Thoracic aorta (tissue), 2 donors: ENCODE results near the gene SH3TC1. TPM values are rescaled to one million over a fixed set of nuclear protein-coding genes. Genes with fewer than 3 reads are reported as not detected.

Experiments
- ATAC-seq: fragments of 150-250 bp; one replicate; pipeline ENCODE4 v1.8.0; 2017; ENCODE audit warnings: low read depth; ENCODE audit not compliant: insufficient number of reproducible peaks, low FRiP score
- DNase-seq: peaks from one replicate; pipeline ENCODE4 v3.0.0-alpha.2; 2020; ENCODE audit warnings: low spot score
- H3K27ac ChIP-seq, 2 donors: fragments of 200-600 bp; sonication (generic); 1 replicate in 1 of 2; 2 replicates in 1 of 2; pipeline ENCODE4 v1.5.1; 2016; ENCODE audit warnings: mild to moderate bottlenecking in 2 of 2, moderate library complexity in 2 of 2
- H3K27me3 ChIP-seq: fragments of 200-600 bp; sonication (generic); replicated peaks from 2 replicates; pipeline ENCODE4 v1.6.0; 2016; ENCODE audit warnings: mild to moderate bottlenecking; ENCODE audit not compliant: insufficient read depth
- H3K36me3 ChIP-seq: fragments of 200-600 bp; sonication (generic); one replicate; pipeline ENCODE4 v1.5.1; 2016
- H3K4me1 ChIP-seq, 2 donors: fragments of 200-600 bp; sonication (generic); 1 replicate in 1 of 2; 2 replicates in 1 of 2; pipeline versions ENCODE4 v1.5.1 to v1.6.0; 2016; ENCODE audit warnings: low read depth in 2 of 2, mild to moderate bottlenecking in 1 of 2; ENCODE audit not compliant: control insufficient read depth in 1 of 2
- H3K4me3 ChIP-seq: fragments of 200-600 bp; sonication (generic); 2 replicates; pipeline ENCODE4 v1.5.1; 2016; ENCODE audit warnings: mild to moderate bottlenecking
- H3K9me3 ChIP-seq: fragments of 200-600 bp; sonication (generic); 2 replicates; pipeline ENCODE4 v1.5.1; 2016
- CTCF ChIP-seq: fragments of 200-600 bp; sonication (generic); IDR thresholded peaks from one replicate; pipeline ENCODE4 v1.5.1; 2019; ENCODE audit warnings: antibody characterized with exemption
- total RNA-seq, 2 donors: library from RNA; depleted of rRNA; stranded (reverse); fragments of >200 nt; gene quantifications; one replicate each; pipeline versions ENCODE4 v1.1.0 to v1.2.3, GENCODE V29; 2016

The SH3TC1 gene
- total RNA-seq, 2 donors from 2014 or later = 63.2 to 68.6 TPM

GRCh38 chr4:8289956-8290700 lies 91.0 kb downstream of the SH3TC1 start:
- Histone ChIP-seq H3K36me3 (no peaks in the 10 kb centered on the region), H3K27ac (no peak overlapping the region), H3K27me3 (no peaks in the 10 kb centered on the region), H3K4me3 (no peak overlapping the region), H3K9me3 (no peaks in the 10 kb centered on the region), H3K4me1 (no peaks in the 10 kb centered on the region)
- DNase-seq = no peak
- no peak for ATAC-seq
- TF ChIP-seq CTCF = no peak

GRCh38 chr4:8290701-8290970 lies 91.5 kb downstream of the SH3TC1 start:
- H3K27me3 ChIP-seq = no peaks in the 10 kb centered on the region
- ATAC-seq (no peak), DNase-seq (no peak)
- H3K4me1 ChIP-seq = no peaks in the 10 kb centered on the region
- no peaks in the 10 kb centered on the region for H3K36me3 ChIP-seq
- TF ChIP-seq CTCF = no peak
- H3K4me3 ChIP-seq = no peak overlapping the region
- no peak overlapping the region for H3K27ac ChIP-seq
- H3K9me3 ChIP-seq = no peaks in the 10 kb centered on the region

Other genes starting within 250 kb of the SH3TC1 start
- gene ABLIM2, start 40.5 kb upstream of the SH3TC1 start, total RNA-seq = 10 to 100 TPM; 25.6 to 28.6 TPM
- gene HTRA3, start 70.5 kb downstream of the SH3TC1 start, total RNA-seq = 10 to 100 TPM; 52.6 to 55.5 TPM
- gene ACOX3, start 241.4 kb downstream of the SH3TC1 start, total RNA-seq = 10 to 100 TPM; 47.8 to 72.7 TPM
- gene TRMT44, start 241.5 kb downstream of the SH3TC1 start, total RNA-seq = 10 to 100 TPM; 19.8 to 30.5 TPM